CD14-positive monocyte (primary cell): ENCODE measurements around the gene C2. TPM values are rescaled to one million over a fixed set of nuclear protein-coding genes. Genes with fewer than 3 reads are reported as not detected.
"Not testable (repeated sequence)": the region's sequence is repeated elsewhere in the genome, so short reads cannot be mapped to it uniquely, and the experiment has no call there.

Source experiments
- DNase-seq, 3 donors: peaks; one replicate each; pipeline ENCODE4 v3.0.0-alpha.2; 2011 to 2022
- H2AFZ ChIP-seq: 2 replicates; pipeline ENCODE4 v1.6.0; 2012; ENCODE audit warnings: mild to moderate bottlenecking, low read depth, low read length, inconsistent platforms; ENCODE audit not compliant: insufficient read depth, poor library complexity, severe bottlenecking
- H3K27ac ChIP-seq, 2 donors: 1 replicate in 1 of 2; 2 replicates in 1 of 2; pipeline ENCODE4 v1.5.1; 2012 to 2013; ENCODE audit warnings: low read length in 2 of 2, control low read depth in 1 of 2, inconsistent platforms in 1 of 2, low read depth in 1 of 2, mild to moderate bottlenecking in 1 of 2
- H3K27me3 ChIP-seq, 2 donors: one replicate each; pipeline versions ENCODE4 v1.6.0 to v1.6.1; 2011 to 2013; ENCODE audit warnings: low read length in 2 of 2; ENCODE audit not compliant: control insufficient read depth in 2 of 2, insufficient read depth in 2 of 2
- H3K36me3 ChIP-seq, 2 donors: replicated peaks in 1 of 2; 1 replicate in 1 of 2; 2 replicates in 1 of 2; pipeline versions ENCODE4 v1.5.1 to v1.6.1; 2012 to 2013; ENCODE audit warnings: low read length in 2 of 2, control low read depth in 1 of 2, inconsistent platforms in 1 of 2, mild to moderate bottlenecking in 1 of 2; ENCODE audit not compliant: insufficient read depth in 2 of 2, control insufficient read depth in 1 of 2
- H3K4me1 ChIP-seq, 2 donors: 1 replicate in 1 of 2; 2 replicates in 1 of 2; pipeline versions ENCODE4 v1.5.1 to v1.6.1; 2012 to 2013; ENCODE audit warnings: low read length in 2 of 2, control low read depth in 1 of 2, inconsistent platforms in 1 of 2, mild to moderate bottlenecking in 1 of 2, moderate library complexity in 1 of 2; ENCODE audit not compliant: insufficient read depth in 2 of 2, control insufficient read depth in 1 of 2
- H3K4me2 ChIP-seq: replicated peaks from 2 replicates; pipeline ENCODE3; 2012; ENCODE audit warnings: low read length, moderate library complexity, mild to moderate bottlenecking; ENCODE audit not compliant: poor library complexity, severe bottlenecking; ENCODE audit errors: extremely low read depth
- H3K4me3 ChIP-seq, 3 experiments: fragments of 200-600 bp in 1 of 3; sonication (generic) in 1 of 3; replicated peaks in 1 of 3; 1 replicate in 2 of 3; 2 replicates in 1 of 3; pipeline ENCODE4 v1.5.1; 2011 to 2013; ENCODE audit warnings: low read length in 3 of 3, mild to moderate bottlenecking in 3 of 3, control low read depth in 2 of 3, low read depth in 2 of 3, inconsistent platforms in 1 of 3, moderate library complexity in 1 of 3
- H3K79me2 ChIP-seq: 2 replicates; pipeline ENCODE4 v1.6.0; 2012; ENCODE audit warnings: mild to moderate bottlenecking, control low read depth, inconsistent platforms, low read length, moderate library complexity; ENCODE audit not compliant: insufficient read depth
- H3K9ac ChIP-seq: 2 replicates; pipeline ENCODE4 v1.6.0; 2017; ENCODE audit warnings: low read length, mild to moderate bottlenecking; ENCODE audit not compliant: insufficient read depth, poor library complexity, severe bottlenecking
- H3K9me3 ChIP-seq, 2 donors: replicated peaks in 1 of 2; 1 replicate in 1 of 2; 2 replicates in 1 of 2; pipeline versions ENCODE4 v1.5.1 to v1.6.1; 2012 to 2013; ENCODE audit warnings: low read length in 2 of 2, control low read depth in 1 of 2; ENCODE audit not compliant: control insufficient read depth in 1 of 2, insufficient read depth in 1 of 2
- H4K20me1 ChIP-seq: 2 replicates; pipeline ENCODE4 v1.6.0; 2012; ENCODE audit warnings: mild to moderate bottlenecking, low read length, control low read depth, moderate library complexity; ENCODE audit not compliant: insufficient read depth
- H3K27ac Mint-ChIP-seq, 7 donors: one replicate each; pipeline ENCODE4 v1.8.0; 2020; ENCODE audit warnings: mild to moderate bottlenecking in 7 of 7, mixed read lengths in 7 of 7, moderate library complexity in 6 of 7, inconsistent platforms in 2 of 7
- H3K27me3 Mint-ChIP-seq, 3 donors: one replicate each; pipeline ENCODE4 v1.8.0; 2021 to 2022; ENCODE audit warnings: low read depth in 3 of 3, mild to moderate bottlenecking in 3 of 3, mixed read lengths in 3 of 3, moderate library complexity in 3 of 3, inconsistent platforms in 1 of 3
- H3K36me3 Mint-ChIP-seq, 2 donors: one replicate each; pipeline ENCODE4 v1.8.0; 2020; ENCODE audit warnings: mixed read lengths in 2 of 2, inconsistent platforms in 1 of 2, mild to moderate bottlenecking in 1 of 2
- H3K4me1 Mint-ChIP-seq: one replicate; pipeline ENCODE4 v1.8.0; 2020; ENCODE audit warnings: mild to moderate bottlenecking, mixed read lengths
- H3K4me3 Mint-ChIP-seq, 2 donors: one replicate each; pipeline ENCODE4 v1.8.0; 2020; ENCODE audit warnings: mild to moderate bottlenecking in 2 of 2, mixed read lengths in 2 of 2, moderate library complexity in 1 of 2
- H3K9me3 Mint-ChIP-seq, 7 donors: one replicate each; pipeline ENCODE4 v1.8.0; 2020 to 2022; ENCODE audit warnings: mixed read lengths in 7 of 7, mild to moderate bottlenecking in 6 of 7, moderate library complexity in 6 of 7, inconsistent platforms in 2 of 7
- WGBS: methylation state at CpG from one replicate; pipeline ENCODE4 v1.1.5; 2013; ENCODE audit warnings: missing lambda C conversion rate; ENCODE audit not compliant: insufficient coverage; 5-methylcytosine and 5-hydroxymethylcytosine counted together
- intact Hi-C, 2 donors: fragments of 100-400 bp; cut with micrococcal nuclease; formaldehyde crosslinking; loops; one replicate each; pipeline versions ENCODE4 v1.15.0 to v1.15.1; 2023
- polyA plus RNA-seq, 3 donors: library from polyadenylated mRNA; depleted of rRNA in 1 of 3; unstranded in 2 of 3; stranded (reverse) in 1 of 3; fragments of 300-500 nt in 2 of 3; fragments of >200 nt in 1 of 3; fragmentation: Illumina TruSeq in 2 of 3; gene quantifications; 1 replicate in 2 of 3; 2 replicates in 1 of 3; pipeline ENCODE4 v1.2.3, GENCODE V29; 2012 to 2021
- TF ChIP-seq, protein P1 (sequence below): fragments of 200-600 bp; IDR thresholded peaks from one replicate; pipeline ENCODE4 v1.8.0; 2022; ENCODE audit warnings: antibody characterized with exemption, mild to moderate bottlenecking

The C2 gene
- polyA plus RNA-seq, 3 donors, result 5.4 to 7.2 (median 6.5) TPM

DNA sequence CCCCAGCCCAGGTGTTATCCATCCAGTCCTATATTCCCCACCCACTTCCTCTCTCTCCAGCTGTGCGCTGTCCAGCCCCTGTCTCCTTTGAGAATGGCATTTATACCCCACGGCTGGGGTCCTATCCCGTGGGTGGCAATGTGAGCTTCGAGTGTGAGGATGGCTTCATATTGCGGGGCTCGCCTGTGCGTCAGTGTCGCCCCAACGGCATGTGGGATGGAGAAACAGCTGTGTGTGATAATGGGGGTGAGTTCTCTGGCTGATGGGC is 1.1 kb downstream of the C2 start:
- WGBS, result 84% methylated on average over 3 of the region's 9 CpGs
- H3K4me2 ChIP-seq, result no peak overlapping the region
- no peak overlapping the region for H3K27ac ChIP-seq
- H3K27me3 ChIP-seq, result no peaks in the 10 kb centered on the region
- peaks cover 0 to 3% (median 0%) of the 10 kb centered on the region in 7 donors for H3K9me3 Mint-ChIP-seq
- no peak overlapping the region for H3K9ac ChIP-seq
- H3K4me1 Mint-ChIP-seq, result peaks cover 26% of the 10 kb centered on the region
- H3K4me3 Mint-ChIP-seq, result no peak overlapping the region
- DNase-seq, result no peak
- TF ChIP-seq, protein P1, sequence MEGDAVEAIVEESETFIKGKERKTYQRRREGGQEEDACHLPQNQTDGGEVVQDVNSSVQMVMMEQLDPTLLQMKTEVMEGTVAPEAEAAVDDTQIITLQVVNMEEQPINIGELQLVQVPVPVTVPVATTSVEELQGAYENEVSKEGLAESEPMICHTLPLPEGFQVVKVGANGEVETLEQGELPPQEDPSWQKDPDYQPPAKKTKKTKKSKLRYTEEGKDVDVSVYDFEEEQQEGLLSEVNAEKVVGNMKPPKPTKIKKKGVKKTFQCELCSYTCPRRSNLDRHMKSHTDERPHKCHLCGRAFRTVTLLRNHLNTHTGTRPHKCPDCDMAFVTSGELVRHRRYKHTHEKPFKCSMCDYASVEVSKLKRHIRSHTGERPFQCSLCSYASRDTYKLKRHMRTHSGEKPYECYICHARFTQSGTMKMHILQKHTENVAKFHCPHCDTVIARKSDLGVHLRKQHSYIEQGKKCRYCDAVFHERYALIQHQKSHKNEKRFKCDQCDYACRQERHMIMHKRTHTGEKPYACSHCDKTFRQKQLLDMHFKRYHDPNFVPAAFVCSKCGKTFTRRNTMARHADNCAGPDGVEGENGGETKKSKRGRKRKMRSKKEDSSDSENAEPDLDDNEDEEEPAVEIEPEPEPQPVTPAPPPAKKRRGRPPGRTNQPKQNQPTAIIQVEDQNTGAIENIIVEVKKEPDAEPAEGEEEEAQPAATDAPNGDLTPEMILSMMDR, result no peak
- no peak overlapping the region for H3K4me3 ChIP-seq
- no peaks in the 10 kb centered on the region for H4K20me1 ChIP-seq
- H3K27me3 Mint-ChIP-seq, result peaks cover 0 to 5% (median 3%) of the 10 kb centered on the region in 3 donors
- intact Hi-C loops, result no loop called here
- H3K79me2 ChIP-seq, result no peaks in the 10 kb centered on the region
- no peaks in the 10 kb centered on the region for H3K36me3 Mint-ChIP-seq
- H2AFZ ChIP-seq, result no peak overlapping the region
- no peaks in the 10 kb centered on the region for H3K36me3 ChIP-seq
- no peaks in the 10 kb centered on the region for H3K9me3 ChIP-seq
- H3K4me1 ChIP-seq, result peaks cover 4 to 31% of the 10 kb centered on the region in 2 donors
- H3K27ac Mint-ChIP-seq, result peak overlapping the region in 1 of 7 donors; percentile 22

GRCh38 chr6:31930962-31931361 is 3.4 kb downstream of the C2 start:
- Histone ChIP-seq H3K36me3 (no peaks in the 10 kb centered on the region), H3K9ac (no peak overlapping the region), H3K4me2 (no peak overlapping the region), H2AFZ (no peak overlapping the region), H3K4me3 (no peak overlapping the region), H3K27ac (no peak overlapping the region), H3K79me2 (no peaks in the 10 kb centered on the region), H3K9me3 (no peaks in the 10 kb centered on the region), H3K27me3 (no peaks in the 10 kb centered on the region), H4K20me1 (no peaks in the 10 kb centered on the region), H3K4me1 (peaks cover 4 to 31% of the 10 kb centered on the region in 2 donors)
- Mint-ChIP-seq H3K4me1 (peaks cover 24% of the 10 kb centered on the region), H3K27ac (no peak overlapping the region), H3K4me3 (no peak overlapping the region), H3K27me3 (peaks cover 0 to 6% (median 5%) of the 10 kb centered on the region in 3 donors), H3K9me3 (peaks cover 0 to 1% (median 0%) of the 10 kb centered on the region in 7 donors), H3K36me3 (no peaks in the 10 kb centered on the region)
- WGBS, result no CpG with 5 or more reads among the region's 1 CpG
- DNase-seq, result no peak
- TF ChIP-seq, protein P1, result no peak
- intact Hi-C loops, result no loop called here

GRCh38 chr6:31932137-31932536 is 4.6 kb downstream of the C2 start:
- H3K4me1 ChIP-seq, result peaks cover 4 to 29% of the 10 kb centered on the region in 2 donors
- DNase-seq, H3K27ac ChIP-seq, H3K27ac Mint-ChIP-seq, H4K20me1 ChIP-seq, H3K36me3 Mint-ChIP-seq, H3K36me3 ChIP-seq, H3K9me3 Mint-ChIP-seq, H3K27me3 Mint-ChIP-seq, H3K4me3 Mint-ChIP-seq, H3K4me3 ChIP-seq, H2AFZ ChIP-seq, H3K4me2 ChIP-seq, H3K9ac ChIP-seq, intact Hi-C loops, H3K27me3 ChIP-seq, H3K9me3 ChIP-seq, H3K79me2 ChIP-seq: not testable (repeated sequence)
- peaks cover 24% of the 10 kb centered on the region for H3K4me1 Mint-ChIP-seq
- WGBS, result no CpG with 5 or more reads among the region's 32 CpGs
